ENCODE results near the gene MAGI1. TPM values are rescaled to one million over a fixed set of nuclear protein-coding genes. Genes with fewer than 3 reads are reported as not detected.

The MAGI1 gene
- polyA plus RNA-seq, 3 donors = not detected

DNA sequence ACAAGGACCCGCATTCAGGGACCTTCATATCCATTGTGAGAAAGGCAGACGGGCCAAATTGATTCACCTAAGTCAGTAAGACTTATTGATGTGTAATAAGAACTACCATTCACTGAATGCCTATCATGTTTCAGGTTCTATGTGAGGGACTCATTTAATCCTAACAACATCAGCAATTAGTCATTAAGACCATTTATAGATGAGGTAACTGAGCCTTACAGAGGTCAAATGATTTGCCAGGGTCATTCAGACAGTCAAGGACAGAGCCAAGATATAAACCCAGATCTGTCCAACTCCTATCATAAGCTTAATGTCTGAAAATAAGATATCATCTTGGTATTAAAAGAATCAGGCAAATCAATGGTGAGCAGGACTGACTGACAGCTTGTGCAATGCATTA is 453.8 kb downstream of the MAGI1 start:
- H3K27ac Mint-ChIP-seq = no peak overlapping the region
- no peak overlapping the region for H3K9ac ChIP-seq (ENCODE audit: insufficient read depth, low read length, poor library complexity, severe bottlenecking)
- DNase-seq = no peak
- H3K27ac ChIP-seq (ENCODE audit: low read depth in 1 of 2, low read length in 2 of 2) = no peak overlapping the region
- no peak overlapping the region for H3K4me2 ChIP-seq (replicated peaks; ENCODE audit: extremely low read depth, low read length, poor library complexity, severe bottlenecking)
- no peak overlapping the region for H3K4me3 ChIP-seq (replicated peaks in 1 of 3; ENCODE audit: low read depth in 2 of 3, low read length in 3 of 3)
- no peaks in the 10 kb centered on the region for H3K27me3 Mint-ChIP-seq (ENCODE audit: low read depth in 3 of 3)
- no peaks in the 10 kb centered on the region for H3K79me2 ChIP-seq (ENCODE audit: insufficient read depth, low read length)
- no peaks in the 10 kb centered on the region for H3K4me1 ChIP-seq (ENCODE audit: control insufficient read depth in 1 of 2, insufficient read depth in 2 of 2, low read length in 2 of 2)
- no peaks in the 10 kb centered on the region for H3K9me3 ChIP-seq (replicated peaks in 1 of 2; ENCODE audit: control insufficient read depth in 1 of 2, insufficient read depth in 1 of 2, low read length in 2 of 2)
- TF ChIP-seq, protein P1, sequence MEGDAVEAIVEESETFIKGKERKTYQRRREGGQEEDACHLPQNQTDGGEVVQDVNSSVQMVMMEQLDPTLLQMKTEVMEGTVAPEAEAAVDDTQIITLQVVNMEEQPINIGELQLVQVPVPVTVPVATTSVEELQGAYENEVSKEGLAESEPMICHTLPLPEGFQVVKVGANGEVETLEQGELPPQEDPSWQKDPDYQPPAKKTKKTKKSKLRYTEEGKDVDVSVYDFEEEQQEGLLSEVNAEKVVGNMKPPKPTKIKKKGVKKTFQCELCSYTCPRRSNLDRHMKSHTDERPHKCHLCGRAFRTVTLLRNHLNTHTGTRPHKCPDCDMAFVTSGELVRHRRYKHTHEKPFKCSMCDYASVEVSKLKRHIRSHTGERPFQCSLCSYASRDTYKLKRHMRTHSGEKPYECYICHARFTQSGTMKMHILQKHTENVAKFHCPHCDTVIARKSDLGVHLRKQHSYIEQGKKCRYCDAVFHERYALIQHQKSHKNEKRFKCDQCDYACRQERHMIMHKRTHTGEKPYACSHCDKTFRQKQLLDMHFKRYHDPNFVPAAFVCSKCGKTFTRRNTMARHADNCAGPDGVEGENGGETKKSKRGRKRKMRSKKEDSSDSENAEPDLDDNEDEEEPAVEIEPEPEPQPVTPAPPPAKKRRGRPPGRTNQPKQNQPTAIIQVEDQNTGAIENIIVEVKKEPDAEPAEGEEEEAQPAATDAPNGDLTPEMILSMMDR (IDR thresholded peaks at IDR 0.05) = no peak
- no peaks in the 10 kb centered on the region for H3K36me3 Mint-ChIP-seq
- peaks cover 0 to 2% (median 0%) of the 10 kb centered on the region in 7 donors for H3K9me3 Mint-ChIP-seq
- WGBS (ENCODE audit: insufficient coverage) = no CpG with 5 or more reads among the region's 2 CpGs
- H3K27me3 ChIP-seq (ENCODE audit: control insufficient read depth in 2 of 2, insufficient read depth in 2 of 2, low read length in 2 of 2) = no peaks in the 10 kb centered on the region
- no peaks in the 10 kb centered on the region for H4K20me1 ChIP-seq (ENCODE audit: insufficient read depth, low read length)
- no peaks in the 10 kb centered on the region for H3K36me3 ChIP-seq (replicated peaks in 1 of 2; ENCODE audit: control insufficient read depth in 1 of 2, insufficient read depth in 2 of 2, low read length in 2 of 2)
- H3K4me1 Mint-ChIP-seq = no peaks in the 10 kb centered on the region
- intact Hi-C loops (cut with micrococcal nuclease) = no loop called here
- no peak overlapping the region for H2AFZ ChIP-seq (ENCODE audit: insufficient read depth, low read depth, low read length, poor library complexity, severe bottlenecking)
- no peak overlapping the region for H3K4me3 Mint-ChIP-seq

DNA sequence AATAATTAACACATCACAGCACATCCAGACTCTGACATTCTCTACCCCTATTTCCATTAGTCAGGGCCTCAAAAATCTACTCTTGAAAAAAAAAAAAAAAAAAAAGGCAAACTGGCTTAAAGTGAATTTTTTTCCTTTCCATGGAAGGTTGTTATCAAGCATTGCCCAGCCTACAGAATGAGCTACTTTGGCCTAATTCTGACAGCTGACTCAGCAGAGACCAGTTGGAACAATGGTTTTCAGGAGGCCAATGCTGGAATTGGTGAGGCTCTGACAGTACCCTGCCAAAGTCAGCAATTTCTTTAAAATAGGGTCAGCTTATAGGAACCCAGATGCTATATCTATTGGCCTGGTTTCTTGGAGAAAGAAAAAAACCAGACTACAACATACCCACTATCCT is 454.7 kb downstream of the MAGI1 start:
- no peaks in the 10 kb centered on the region for H3K36me3 Mint-ChIP-seq
- H3K27me3 Mint-ChIP-seq (ENCODE audit: low read depth in 3 of 3) = no peaks in the 10 kb centered on the region
- intact Hi-C loops (cut with micrococcal nuclease) = no loop called here
- H3K4me3 Mint-ChIP-seq = no peak overlapping the region
- H3K27me3 ChIP-seq (ENCODE audit: control insufficient read depth in 2 of 2, insufficient read depth in 2 of 2, low read length in 2 of 2) = no peaks in the 10 kb centered on the region
- H3K4me1 Mint-ChIP-seq = no peaks in the 10 kb centered on the region
- TF ChIP-seq, protein P1 (IDR thresholded peaks at IDR 0.05) = no peak
- H3K9ac ChIP-seq (ENCODE audit: insufficient read depth, low read length, poor library complexity, severe bottlenecking) = no peak overlapping the region
- no peak overlapping the region for H3K4me3 ChIP-seq (replicated peaks in 1 of 3; ENCODE audit: low read depth in 2 of 3, low read length in 3 of 3)
- H3K27ac Mint-ChIP-seq = no peak overlapping the region
- no peak for DNase-seq
- H3K27ac ChIP-seq (ENCODE audit: low read depth in 1 of 2, low read length in 2 of 2) = no peak overlapping the region
- H4K20me1 ChIP-seq (ENCODE audit: insufficient read depth, low read length) = no peaks in the 10 kb centered on the region
- H2AFZ ChIP-seq (ENCODE audit: insufficient read depth, low read depth, low read length, poor library complexity, severe bottlenecking) = no peak overlapping the region
- H3K4me2 ChIP-seq (replicated peaks; ENCODE audit: extremely low read depth, low read length, poor library complexity, severe bottlenecking) = no peak overlapping the region
- H3K4me1 ChIP-seq (ENCODE audit: control insufficient read depth in 1 of 2, insufficient read depth in 2 of 2, low read length in 2 of 2) = no peaks in the 10 kb centered on the region
- H3K36me3 ChIP-seq (replicated peaks in 1 of 2; ENCODE audit: control insufficient read depth in 1 of 2, insufficient read depth in 2 of 2, low read length in 2 of 2) = no peaks in the 10 kb centered on the region
- H3K9me3 ChIP-seq (replicated peaks in 1 of 2; ENCODE audit: control insufficient read depth in 1 of 2, insufficient read depth in 1 of 2, low read length in 2 of 2) = no peaks in the 10 kb centered on the region
- no peaks in the 10 kb centered on the region for H3K79me2 ChIP-seq (ENCODE audit: insufficient read depth, low read length)
- peaks cover 0 to 2% (median 0%) of the 10 kb centered on the region in 7 donors for H3K9me3 Mint-ChIP-seq

Data from CD14-positive monocyte (primary cell).